CD14-positive monocyte (primary cell): Measurements from ENCODE around the gene PRDX3. TPM values are rescaled to one million over a fixed set of nuclear protein-coding genes. Genes with fewer than 3 reads are reported as not detected.
A peak's percentile ranks its signal among the peaks of the same experiment; 100 is the strongest.

Experiments
- DNase-seq, 3 donors: peaks; one replicate each; pipeline ENCODE4 v3.0.0-alpha.2; 2011 to 2022
- H2AFZ ChIP-seq: 2 replicates; pipeline ENCODE4 v1.6.0; 2012; ENCODE audit warnings: mild to moderate bottlenecking, low read depth, low read length, inconsistent platforms; ENCODE audit not compliant: insufficient read depth, poor library complexity, severe bottlenecking
- H3K27ac ChIP-seq, 2 donors: 1 replicate in 1 of 2; 2 replicates in 1 of 2; pipeline ENCODE4 v1.5.1; 2012 to 2013; ENCODE audit warnings: low read length in 2 of 2, control low read depth in 1 of 2, inconsistent platforms in 1 of 2, low read depth in 1 of 2, mild to moderate bottlenecking in 1 of 2
- H3K27me3 ChIP-seq, 2 donors: one replicate each; pipeline versions ENCODE4 v1.6.0 to v1.6.1; 2011 to 2013; ENCODE audit warnings: low read length in 2 of 2; ENCODE audit not compliant: control insufficient read depth in 2 of 2, insufficient read depth in 2 of 2
- H3K36me3 ChIP-seq, 2 donors: replicated peaks in 1 of 2; 1 replicate in 1 of 2; 2 replicates in 1 of 2; pipeline versions ENCODE4 v1.5.1 to v1.6.1; 2012 to 2013; ENCODE audit warnings: low read length in 2 of 2, control low read depth in 1 of 2, inconsistent platforms in 1 of 2, mild to moderate bottlenecking in 1 of 2; ENCODE audit not compliant: insufficient read depth in 2 of 2, control insufficient read depth in 1 of 2
- H3K4me1 ChIP-seq, 2 donors: 1 replicate in 1 of 2; 2 replicates in 1 of 2; pipeline versions ENCODE4 v1.5.1 to v1.6.1; 2012 to 2013; ENCODE audit warnings: low read length in 2 of 2, control low read depth in 1 of 2, inconsistent platforms in 1 of 2, mild to moderate bottlenecking in 1 of 2, moderate library complexity in 1 of 2; ENCODE audit not compliant: insufficient read depth in 2 of 2, control insufficient read depth in 1 of 2
- H3K4me2 ChIP-seq: replicated peaks from 2 replicates; pipeline ENCODE3; 2012; ENCODE audit warnings: low read length, moderate library complexity, mild to moderate bottlenecking; ENCODE audit not compliant: poor library complexity, severe bottlenecking; ENCODE audit errors: extremely low read depth
- H3K4me3 ChIP-seq, 3 experiments: fragments of 200-600 bp in 1 of 3; sonication (generic) in 1 of 3; replicated peaks in 1 of 3; 1 replicate in 2 of 3; 2 replicates in 1 of 3; pipeline ENCODE4 v1.5.1; 2011 to 2013; ENCODE audit warnings: low read length in 3 of 3, mild to moderate bottlenecking in 3 of 3, control low read depth in 2 of 3, low read depth in 2 of 3, inconsistent platforms in 1 of 3, moderate library complexity in 1 of 3
- H3K79me2 ChIP-seq: 2 replicates; pipeline ENCODE4 v1.6.0; 2012; ENCODE audit warnings: mild to moderate bottlenecking, control low read depth, inconsistent platforms, low read length, moderate library complexity; ENCODE audit not compliant: insufficient read depth
- H3K9ac ChIP-seq: 2 replicates; pipeline ENCODE4 v1.6.0; 2017; ENCODE audit warnings: low read length, mild to moderate bottlenecking; ENCODE audit not compliant: insufficient read depth, poor library complexity, severe bottlenecking
- H3K9me3 ChIP-seq, 2 donors: replicated peaks in 1 of 2; 1 replicate in 1 of 2; 2 replicates in 1 of 2; pipeline versions ENCODE4 v1.5.1 to v1.6.1; 2012 to 2013; ENCODE audit warnings: low read length in 2 of 2, control low read depth in 1 of 2; ENCODE audit not compliant: control insufficient read depth in 1 of 2, insufficient read depth in 1 of 2
- H4K20me1 ChIP-seq: 2 replicates; pipeline ENCODE4 v1.6.0; 2012; ENCODE audit warnings: mild to moderate bottlenecking, low read length, control low read depth, moderate library complexity; ENCODE audit not compliant: insufficient read depth
- H3K27ac Mint-ChIP-seq, 7 donors: one replicate each; pipeline ENCODE4 v1.8.0; 2020; ENCODE audit warnings: mild to moderate bottlenecking in 7 of 7, mixed read lengths in 7 of 7, moderate library complexity in 6 of 7, inconsistent platforms in 2 of 7
- H3K27me3 Mint-ChIP-seq, 3 donors: one replicate each; pipeline ENCODE4 v1.8.0; 2021 to 2022; ENCODE audit warnings: low read depth in 3 of 3, mild to moderate bottlenecking in 3 of 3, mixed read lengths in 3 of 3, moderate library complexity in 3 of 3, inconsistent platforms in 1 of 3
- H3K36me3 Mint-ChIP-seq, 2 donors: one replicate each; pipeline ENCODE4 v1.8.0; 2020; ENCODE audit warnings: mixed read lengths in 2 of 2, inconsistent platforms in 1 of 2, mild to moderate bottlenecking in 1 of 2
- H3K4me1 Mint-ChIP-seq: one replicate; pipeline ENCODE4 v1.8.0; 2020; ENCODE audit warnings: mild to moderate bottlenecking, mixed read lengths
- H3K4me3 Mint-ChIP-seq, 2 donors: one replicate each; pipeline ENCODE4 v1.8.0; 2020; ENCODE audit warnings: mild to moderate bottlenecking in 2 of 2, mixed read lengths in 2 of 2, moderate library complexity in 1 of 2
- H3K9me3 Mint-ChIP-seq, 7 donors: one replicate each; pipeline ENCODE4 v1.8.0; 2020 to 2022; ENCODE audit warnings: mixed read lengths in 7 of 7, mild to moderate bottlenecking in 6 of 7, moderate library complexity in 6 of 7, inconsistent platforms in 2 of 7
- WGBS: methylation state at CpG from one replicate; pipeline ENCODE4 v1.1.5; 2013; ENCODE audit warnings: missing lambda C conversion rate; ENCODE audit not compliant: insufficient coverage; 5-methylcytosine and 5-hydroxymethylcytosine counted together
- intact Hi-C, 2 donors: fragments of 100-400 bp; cut with micrococcal nuclease; formaldehyde crosslinking; loops; one replicate each; pipeline versions ENCODE4 v1.15.0 to v1.15.1; 2023
- polyA plus RNA-seq, 3 donors: library from polyadenylated mRNA; depleted of rRNA in 1 of 3; unstranded in 2 of 3; stranded (reverse) in 1 of 3; fragments of 300-500 nt in 2 of 3; fragments of >200 nt in 1 of 3; fragmentation: Illumina TruSeq in 2 of 3; gene quantifications; 1 replicate in 2 of 3; 2 replicates in 1 of 3; pipeline ENCODE4 v1.2.3, GENCODE V29; 2012 to 2021
- TF ChIP-seq, protein P1 (sequence below): fragments of 200-600 bp; IDR thresholded peaks from one replicate; pipeline ENCODE4 v1.8.0; 2022; ENCODE audit warnings: antibody characterized with exemption, mild to moderate bottlenecking

The PRDX3 gene
- polyA plus RNA-seq, 3 donors: 81.9 to 459 (median 410) TPM

DNA sequence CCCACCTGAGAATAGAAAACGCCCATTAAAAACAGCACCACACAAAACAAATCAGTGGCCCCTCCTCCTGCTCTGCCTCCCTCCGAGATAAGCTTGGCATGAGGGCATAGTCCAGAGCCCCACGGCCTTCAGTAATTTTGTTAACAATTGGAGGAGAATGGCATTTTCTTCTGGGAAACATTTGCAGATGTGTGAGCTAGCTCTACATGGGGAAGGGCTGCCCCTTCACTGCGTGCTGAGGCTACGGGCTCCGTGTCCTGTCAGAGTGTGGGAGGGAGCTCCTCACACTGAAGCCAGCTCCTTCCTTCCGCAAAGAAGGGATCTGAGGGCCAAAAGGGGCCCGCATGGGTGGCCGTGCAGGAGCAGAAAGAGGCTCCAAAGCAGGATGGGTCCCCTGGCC, 43.9 kb upstream of the PRDX3 start:
- H3K9me3 Mint-ChIP-seq: peaks cover 0 to 2% (median 0%) of the 10 kb centered on the region in 7 donors
- H3K27me3 Mint-ChIP-seq: peaks cover 2 to 4% (median 4%) of the 10 kb centered on the region in 3 donors
- no peaks in the 10 kb centered on the region for H3K4me1 ChIP-seq
- no peak overlapping the region for H3K9ac ChIP-seq
- H3K4me3 Mint-ChIP-seq: peak overlapping the region in 1 of 2 donors; percentile 33
- no peak overlapping the region for H3K27ac Mint-ChIP-seq
- H3K36me3 ChIP-seq: no peaks in the 10 kb centered on the region
- H2AFZ ChIP-seq: no peak overlapping the region
- H4K20me1 ChIP-seq: peaks cover 26% of the 10 kb centered on the region
- intact Hi-C loops: no loop called here
- no peak overlapping the region for H3K4me3 ChIP-seq
- no peaks in the 10 kb centered on the region for H3K27me3 ChIP-seq
- DNase-seq: no peak
- H3K4me2 ChIP-seq: no peak overlapping the region
- H3K9me3 ChIP-seq: no peaks in the 10 kb centered on the region
- peaks cover 15% of the 10 kb centered on the region for H3K4me1 Mint-ChIP-seq
- H3K79me2 ChIP-seq: no peaks in the 10 kb centered on the region
- WGBS: 78% methylated on average over 3 of the region's 9 CpGs
- TF ChIP-seq, protein P1, sequence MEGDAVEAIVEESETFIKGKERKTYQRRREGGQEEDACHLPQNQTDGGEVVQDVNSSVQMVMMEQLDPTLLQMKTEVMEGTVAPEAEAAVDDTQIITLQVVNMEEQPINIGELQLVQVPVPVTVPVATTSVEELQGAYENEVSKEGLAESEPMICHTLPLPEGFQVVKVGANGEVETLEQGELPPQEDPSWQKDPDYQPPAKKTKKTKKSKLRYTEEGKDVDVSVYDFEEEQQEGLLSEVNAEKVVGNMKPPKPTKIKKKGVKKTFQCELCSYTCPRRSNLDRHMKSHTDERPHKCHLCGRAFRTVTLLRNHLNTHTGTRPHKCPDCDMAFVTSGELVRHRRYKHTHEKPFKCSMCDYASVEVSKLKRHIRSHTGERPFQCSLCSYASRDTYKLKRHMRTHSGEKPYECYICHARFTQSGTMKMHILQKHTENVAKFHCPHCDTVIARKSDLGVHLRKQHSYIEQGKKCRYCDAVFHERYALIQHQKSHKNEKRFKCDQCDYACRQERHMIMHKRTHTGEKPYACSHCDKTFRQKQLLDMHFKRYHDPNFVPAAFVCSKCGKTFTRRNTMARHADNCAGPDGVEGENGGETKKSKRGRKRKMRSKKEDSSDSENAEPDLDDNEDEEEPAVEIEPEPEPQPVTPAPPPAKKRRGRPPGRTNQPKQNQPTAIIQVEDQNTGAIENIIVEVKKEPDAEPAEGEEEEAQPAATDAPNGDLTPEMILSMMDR: no peak
- H3K36me3 Mint-ChIP-seq: peaks cover 0 to 1% of the 10 kb centered on the region in 2 donors
- H3K27ac ChIP-seq: no peak overlapping the region

DNA sequence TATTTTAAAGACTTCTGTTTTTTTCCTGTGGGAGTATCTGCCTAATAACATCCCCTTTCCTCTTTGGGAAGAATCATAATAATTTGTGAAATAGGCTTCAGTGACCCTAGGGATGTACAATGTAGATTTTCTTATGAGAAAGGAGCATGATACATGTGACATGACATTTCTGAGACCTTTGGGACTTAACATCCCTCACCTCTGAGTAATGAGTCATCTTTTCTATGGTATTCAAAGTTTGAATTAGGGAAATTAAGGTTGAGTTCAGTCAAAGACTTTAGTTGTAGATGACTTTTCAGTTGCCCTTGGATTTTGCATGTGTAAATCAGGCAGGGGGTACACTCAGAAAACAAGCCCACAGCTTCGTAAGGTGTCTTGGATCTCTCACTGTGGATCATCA, 43.1 kb upstream of the PRDX3 start:
- Histone ChIP-seq H2AFZ (no peak overlapping the region), H3K4me3 (no peak overlapping the region), H3K36me3 (no peaks in the 10 kb centered on the region), H3K27me3 (no peaks in the 10 kb centered on the region), H3K79me2 (no peaks in the 10 kb centered on the region), H3K4me1 (no peaks in the 10 kb centered on the region), H3K27ac (no peak overlapping the region), H3K4me2 (no peak overlapping the region), H3K9ac (no peak overlapping the region), H4K20me1 (peaks cover 26% of the 10 kb centered on the region), H3K9me3 (no peaks in the 10 kb centered on the region)
- no peak overlapping the region for H3K4me3 Mint-ChIP-seq
- TF ChIP-seq, protein P1: no peak
- DNase-seq: no peak
- H3K27me3 Mint-ChIP-seq: peaks cover 2 to 4% (median 3%) of the 10 kb centered on the region in 3 donors
- 100% methylated on average over 1 of the region's 1 CpG for WGBS
- H3K9me3 Mint-ChIP-seq: peaks cover 0 to 2% (median 0%) of the 10 kb centered on the region in 7 donors
- peaks cover 15% of the 10 kb centered on the region for H3K4me1 Mint-ChIP-seq
- intact Hi-C loops: no loop called here
- peaks cover 0 to 1% of the 10 kb centered on the region in 2 donors for H3K36me3 Mint-ChIP-seq
- H3K27ac Mint-ChIP-seq: peak overlapping the region in 1 of 7 donors; percentile 73
